Measurements from ENCODE around the gene TEKT3. TPM values are rescaled to one million over a fixed set of nuclear protein-coding genes. Genes with fewer than 3 reads are reported as not detected.

TEKT3 gene
- polyA plus RNA-seq (2013, experiment 1 of 2; ENCODE audit: insufficient read length): not detected
- polyA plus RNA-seq (2013, experiment 2 of 2; ENCODE audit: insufficient read length): not detected

DNA sequence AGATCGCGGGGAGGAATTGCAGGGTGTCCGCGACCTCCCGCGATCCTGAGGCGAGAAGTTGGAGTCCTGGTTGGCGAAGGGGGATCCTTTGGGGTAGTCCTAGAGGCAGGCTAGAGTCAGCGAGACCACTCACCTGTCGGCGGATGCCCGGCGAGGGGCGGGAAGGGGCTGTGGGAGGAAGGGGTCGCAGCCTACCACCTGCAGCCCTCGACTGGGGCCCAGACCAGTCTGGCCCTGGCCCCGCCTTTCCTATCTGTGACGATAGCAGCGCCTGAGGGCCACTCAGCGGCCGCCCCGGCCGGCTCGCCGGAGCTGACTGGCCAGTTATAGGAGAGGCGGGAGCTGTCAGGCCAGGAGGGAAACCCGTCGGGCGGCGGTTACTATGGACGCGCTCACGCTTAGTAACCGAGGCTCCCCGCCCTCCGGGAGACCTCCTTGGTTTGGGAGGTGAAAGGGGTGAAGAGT lies at the start of gene TEKT3:
TSS of gene TEKT3 (minus strand) at position 213 of the 465 bp plus-strand sequence. CDS start 10,012 bp downstream, outside the sequence.
- DNase-seq: peak; percentile 63

DNA sequence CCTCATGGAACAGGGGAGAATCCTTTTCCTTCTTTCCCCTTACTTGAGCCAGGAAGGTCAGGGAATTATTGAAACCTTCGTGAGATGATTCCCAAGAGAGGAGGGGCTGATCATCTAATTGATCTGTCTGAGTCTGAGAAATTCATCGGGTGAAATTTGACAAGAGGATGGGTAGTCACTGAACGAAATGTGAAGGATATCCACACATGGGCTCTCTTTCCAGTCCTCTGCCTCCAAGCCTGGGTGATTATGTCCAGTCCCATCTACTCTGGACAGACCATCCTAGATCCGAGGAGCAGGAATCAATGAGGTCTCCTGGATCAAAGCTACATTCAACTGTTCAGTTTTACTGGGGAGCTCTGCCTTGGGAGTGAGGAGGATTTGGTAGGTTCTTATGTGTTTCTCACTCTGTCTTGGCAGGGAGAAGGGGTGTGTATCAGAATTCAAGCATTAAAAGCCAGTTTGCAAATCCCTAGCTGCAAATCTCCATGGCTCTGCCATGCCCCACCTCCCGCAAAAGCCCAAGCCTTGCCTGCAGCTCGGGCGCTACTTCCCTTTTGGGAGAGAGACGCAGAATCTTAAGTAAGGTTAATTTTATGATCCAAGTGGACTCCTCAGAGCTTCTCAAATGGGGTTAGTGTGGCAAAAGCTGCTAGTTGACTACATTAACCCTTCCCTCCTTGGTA lies 47.1 kb upstream of the TEKT3 start:
- DNase-seq: no peak

DNA sequence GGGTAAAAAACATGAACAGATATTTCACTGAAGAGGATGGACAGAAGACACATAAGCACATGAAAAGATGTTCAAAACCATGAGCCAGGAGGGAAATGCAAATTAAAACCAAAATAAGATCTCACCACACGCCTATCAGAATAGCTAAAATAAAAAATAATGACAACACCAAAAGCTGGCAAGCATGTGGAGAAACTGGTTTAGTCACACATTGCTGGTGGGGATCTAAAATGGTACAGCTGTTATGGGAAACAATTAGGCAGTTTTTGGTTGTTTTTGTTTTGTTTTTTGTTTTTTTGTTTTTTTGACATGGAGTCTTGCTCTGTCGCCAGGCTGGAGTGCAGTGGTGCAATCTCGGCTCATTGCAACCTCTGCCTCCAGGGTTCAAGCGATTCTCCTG lies 44.7 kb upstream of the TEKT3 start:
- DNase-seq: no peak

DNA sequence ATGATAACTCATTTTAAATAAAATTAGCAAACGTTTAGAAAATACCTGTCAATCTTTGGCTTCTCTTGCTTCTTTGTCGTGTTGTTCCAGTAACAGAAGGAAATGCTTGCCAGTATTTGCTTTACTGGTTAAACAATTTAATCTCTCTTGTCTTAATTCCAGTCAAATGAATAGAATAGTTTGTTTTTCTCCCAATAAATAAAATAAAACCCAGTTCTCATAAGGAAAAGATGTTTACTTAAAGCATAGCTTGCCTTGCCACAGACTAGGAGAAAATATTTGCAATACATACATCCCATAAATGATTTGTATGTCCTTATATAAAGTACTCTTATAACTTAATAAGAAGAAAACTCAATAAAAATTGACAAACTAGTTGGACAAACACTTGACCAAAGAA lies 43.9 kb upstream of the TEKT3 start:
- no peak for DNase-seq

DNA sequence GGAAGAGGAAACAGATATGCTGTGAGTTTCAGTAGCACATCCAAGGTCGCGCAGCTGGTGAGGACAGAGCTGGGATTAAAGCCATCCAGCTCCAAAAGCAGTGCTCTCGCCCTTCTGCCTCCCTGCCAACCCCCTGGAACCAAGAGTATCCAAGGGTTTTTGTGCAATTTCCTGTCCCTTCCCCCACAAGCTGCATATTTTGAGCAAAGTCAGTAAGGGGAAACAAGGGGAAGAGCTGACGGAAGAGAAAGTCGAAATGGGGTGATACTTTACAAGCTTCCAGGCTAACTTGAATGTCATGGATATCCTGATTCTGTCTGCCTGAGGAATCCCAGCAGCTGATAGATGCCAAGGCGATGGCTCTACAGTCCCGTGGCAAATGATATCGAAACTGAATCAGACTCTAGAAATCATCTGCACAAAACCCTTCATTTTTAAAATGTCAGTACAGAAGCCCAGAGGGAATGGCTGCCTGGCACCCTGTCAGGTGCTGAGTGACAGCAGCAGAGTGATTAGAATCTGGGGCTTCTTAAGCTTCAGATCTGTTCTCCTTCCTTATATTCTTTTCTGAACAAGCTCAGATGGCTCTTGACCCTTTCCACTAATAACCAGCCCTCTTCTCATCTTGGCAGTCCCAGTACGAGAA lies 42.9 kb upstream of the TEKT3 start:
- DNase-seq: no peak

DNA sequence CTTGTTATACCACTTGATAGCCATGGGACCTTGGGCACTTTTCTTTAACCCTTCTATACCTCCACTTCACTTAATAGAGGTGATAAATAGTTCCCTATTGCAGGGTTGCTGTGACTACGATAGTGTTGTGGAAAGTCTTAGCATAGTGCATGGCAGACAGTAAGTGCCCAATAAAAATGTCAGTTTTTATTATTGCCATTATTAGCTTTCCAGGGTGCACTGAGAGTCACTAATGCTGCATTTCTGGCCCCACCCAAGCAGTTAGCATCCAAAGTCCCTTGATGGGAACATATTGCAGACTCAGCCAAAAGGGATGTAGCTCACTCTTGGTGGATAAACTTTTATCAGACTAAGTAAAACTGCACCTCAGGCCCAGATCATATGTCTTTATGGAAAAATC lies 41.5 kb upstream of the TEKT3 start:
- no peak for DNase-seq

DNA sequence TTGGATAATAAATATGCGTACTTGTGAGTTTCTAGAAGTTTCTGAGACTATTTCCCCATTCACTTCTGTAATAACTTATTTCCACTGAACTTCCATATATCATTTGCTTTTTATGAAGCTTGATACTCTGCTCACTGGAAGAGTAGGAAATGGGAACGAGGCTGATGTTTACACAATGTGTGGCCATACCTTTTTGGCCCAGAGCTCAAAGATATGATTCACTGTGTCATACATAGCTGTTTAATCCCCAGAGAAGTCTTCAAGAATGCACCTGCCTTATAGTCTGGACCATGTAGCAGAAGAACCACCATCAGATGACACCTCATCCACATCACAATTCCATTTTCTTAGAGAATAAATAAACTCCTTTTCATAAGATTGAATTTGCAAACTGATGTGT lies 40.3 kb upstream of the TEKT3 start:
- no peak for DNase-seq

DNA sequence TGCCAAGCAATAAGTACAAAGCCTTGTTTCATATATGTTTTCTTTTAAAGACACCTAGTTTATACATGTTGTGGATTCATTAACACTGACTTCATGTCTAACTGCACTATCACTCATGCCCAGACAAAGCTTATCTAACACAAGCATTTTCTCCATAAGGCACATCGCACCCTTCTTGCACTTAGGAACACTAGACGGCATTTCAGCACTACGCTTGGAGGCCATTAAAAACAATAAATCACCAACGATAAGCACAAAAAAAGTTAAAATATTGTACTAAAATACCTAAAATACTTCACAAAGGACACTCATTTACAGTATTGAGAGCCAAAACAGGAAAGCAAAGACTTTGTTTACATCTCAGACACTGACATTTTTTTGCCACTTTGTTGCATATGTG lies 39.0 kb upstream of the TEKT3 start:
- no peak for DNase-seq

DNA sequence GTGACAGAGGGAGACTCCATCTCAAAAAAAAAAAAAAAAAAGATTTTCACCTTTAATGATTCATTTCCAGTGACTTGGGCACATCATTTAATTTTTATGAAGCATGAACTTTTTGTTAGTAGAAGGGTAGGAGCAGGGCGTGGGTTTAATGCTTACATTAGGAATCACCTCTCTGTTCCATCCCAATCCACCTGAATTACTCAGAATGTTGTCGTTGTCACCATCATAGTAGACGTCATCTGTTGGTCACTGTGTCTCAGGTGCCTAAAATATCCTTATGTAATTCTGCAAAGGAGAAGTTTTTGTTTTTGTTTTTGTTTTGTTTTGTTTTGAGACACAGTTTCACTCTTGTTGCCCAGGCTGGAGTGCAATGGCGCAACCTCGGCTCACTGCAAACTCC lies 38.3 kb upstream of the TEKT3 start:
- no peak for DNase-seq

DNA sequence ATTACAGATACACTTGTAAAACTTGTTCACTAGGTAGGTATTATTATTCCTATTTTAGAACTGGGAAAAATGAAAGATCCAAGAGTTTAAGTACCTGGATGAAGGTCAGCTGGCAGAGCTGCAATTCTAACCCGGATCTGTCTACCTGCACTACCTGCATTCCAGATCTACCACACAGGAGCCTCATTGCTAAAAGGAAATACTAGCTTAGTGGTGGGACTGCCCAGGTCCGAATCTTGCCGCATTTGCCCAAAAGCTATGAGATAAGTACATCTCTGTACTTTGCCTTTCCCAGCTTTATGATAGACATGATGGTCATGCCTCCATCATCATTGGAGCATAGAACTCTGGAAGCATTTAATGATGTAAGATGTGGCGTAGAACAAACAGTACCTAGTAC lies 36.8 kb upstream of the TEKT3 start:
- no peak for DNase-seq

DNA sequence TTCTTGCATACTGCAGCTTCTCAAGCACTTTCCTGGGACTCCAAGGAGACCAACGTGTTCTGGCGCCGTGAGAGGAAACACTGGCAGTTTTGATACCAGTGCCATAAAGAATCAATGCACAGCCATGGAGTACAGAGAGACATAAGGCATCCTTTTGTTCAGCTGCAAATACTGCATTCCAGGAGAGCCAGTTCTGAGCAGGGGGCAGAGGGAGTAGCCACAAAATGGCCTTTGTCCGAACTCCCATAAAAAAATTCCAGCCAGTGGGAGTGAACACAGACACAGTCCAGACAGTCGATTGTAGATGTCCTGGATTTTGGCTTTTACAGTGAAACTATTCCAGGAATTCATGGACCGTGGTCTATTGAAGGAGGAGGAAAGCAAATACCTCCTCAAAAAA lies 36.2 kb upstream of the TEKT3 start:
- DNase-seq: peak; percentile 68

DNA sequence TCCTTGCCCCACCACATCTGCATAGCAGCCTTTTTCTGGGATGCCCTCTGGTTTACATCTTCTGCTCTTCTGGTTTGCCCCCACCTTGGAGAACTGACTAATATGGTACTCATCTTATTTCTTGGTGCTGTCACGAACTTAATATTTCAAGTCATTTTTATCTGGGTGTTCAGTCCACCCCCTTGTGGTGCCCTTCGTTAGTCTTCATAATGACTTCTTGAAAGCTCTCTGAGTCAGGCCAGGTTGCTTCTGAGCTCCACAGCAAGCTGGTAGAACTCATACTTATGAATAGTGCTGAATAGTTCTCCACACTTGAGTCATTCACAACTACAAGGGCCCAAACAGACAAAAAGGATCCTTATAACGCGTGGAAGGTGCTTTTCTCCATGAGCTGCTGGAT lies 35.8 kb upstream of the TEKT3 start:
- peak; percentile 61 for DNase-seq

DNA sequence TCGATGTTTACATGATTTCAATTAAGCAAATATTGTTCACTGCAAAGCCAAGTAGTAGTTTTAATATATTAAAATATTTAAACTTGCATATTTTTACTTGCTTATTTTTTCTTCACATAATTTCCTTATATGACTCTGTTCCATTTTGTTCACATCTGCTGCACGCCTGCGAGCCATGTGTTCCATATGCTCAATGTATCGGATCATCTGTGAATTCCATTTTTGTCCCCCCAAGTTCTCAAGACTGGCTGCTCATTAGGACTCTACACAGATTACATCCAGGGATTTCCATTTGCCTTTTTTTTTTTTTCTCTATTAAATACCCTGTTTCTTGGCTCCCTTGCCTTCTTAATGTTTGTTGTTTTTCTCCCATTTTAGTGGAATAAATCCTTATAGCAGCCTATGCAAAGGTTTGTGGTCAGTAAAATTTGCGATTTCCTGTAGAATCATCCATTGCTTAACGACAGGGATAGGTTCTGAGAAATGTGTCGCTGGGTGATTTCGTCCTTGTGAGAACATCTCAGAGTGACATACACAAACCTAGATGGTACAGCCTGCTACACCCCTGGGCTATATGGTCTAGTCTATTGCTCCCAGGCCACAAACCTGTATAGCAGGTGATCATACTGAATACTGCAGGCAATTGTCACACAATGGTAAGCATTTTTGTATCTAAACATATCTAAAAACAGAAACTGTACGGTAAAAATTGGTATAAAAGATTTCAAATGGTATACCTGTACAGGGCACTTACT lies 30.2 kb upstream of the TEKT3 start:
- DNase-seq: no peak

DNA sequence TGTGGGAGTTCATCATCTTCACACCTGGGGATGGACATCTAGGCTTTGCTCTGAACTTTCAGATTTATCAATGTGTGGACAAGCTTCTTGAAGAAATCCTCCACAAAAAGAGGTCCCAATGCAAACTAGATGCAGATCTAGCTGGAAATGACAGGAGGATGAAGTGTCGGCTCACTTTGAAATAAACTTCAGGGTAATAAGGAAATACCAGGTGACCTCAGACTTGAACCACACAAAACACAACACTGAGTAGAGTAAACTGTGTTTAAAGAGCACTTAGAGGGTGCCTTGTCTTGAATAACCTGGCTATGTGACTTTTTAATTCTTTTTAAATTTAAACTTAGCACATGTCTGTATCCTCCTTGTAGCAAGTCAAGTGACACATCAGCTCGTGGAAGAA lies 27.2 kb upstream of the TEKT3 start:
- DNase-seq: no peak

DNA sequence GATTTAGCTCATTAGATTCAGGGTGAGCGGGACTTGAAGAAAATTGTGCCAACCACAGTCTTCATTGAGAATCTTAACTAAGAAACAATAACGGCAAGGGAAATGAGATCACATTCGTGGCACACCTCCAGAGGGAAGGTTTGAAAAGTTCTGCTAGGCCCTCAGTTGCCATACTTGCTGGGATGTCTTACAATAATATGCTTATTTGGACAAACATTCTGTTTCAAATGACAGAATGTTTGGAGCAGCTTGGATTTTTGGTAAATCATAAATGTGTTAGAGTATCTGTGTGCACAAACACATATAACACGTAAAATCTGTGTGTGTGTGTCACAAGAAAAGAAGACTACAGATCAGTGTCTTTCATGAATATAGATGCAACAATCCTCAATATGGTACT lies 24.6 kb upstream of the TEKT3 start:
- DNase-seq: no peak

DNA sequence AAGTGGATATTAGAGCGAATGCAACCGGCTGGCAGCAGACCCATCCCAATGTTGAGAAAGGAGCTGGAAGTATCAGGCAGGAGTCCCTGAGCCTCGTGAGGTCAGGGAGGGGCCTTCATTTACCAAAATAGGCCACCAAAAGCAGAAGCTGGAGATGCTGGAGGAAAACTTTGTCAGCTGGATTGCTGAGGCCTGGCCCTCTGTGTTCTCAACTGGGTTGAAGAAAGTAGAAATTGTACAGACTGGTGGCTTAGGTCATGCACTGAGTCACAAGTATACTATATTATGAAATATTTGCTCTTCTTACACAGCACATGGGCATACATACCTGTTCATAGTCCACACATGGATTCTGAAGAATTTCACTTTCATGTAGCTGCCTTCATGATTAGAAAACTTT lies 23.2 kb upstream of the TEKT3 start:
- no peak for DNase-seq

DNA sequence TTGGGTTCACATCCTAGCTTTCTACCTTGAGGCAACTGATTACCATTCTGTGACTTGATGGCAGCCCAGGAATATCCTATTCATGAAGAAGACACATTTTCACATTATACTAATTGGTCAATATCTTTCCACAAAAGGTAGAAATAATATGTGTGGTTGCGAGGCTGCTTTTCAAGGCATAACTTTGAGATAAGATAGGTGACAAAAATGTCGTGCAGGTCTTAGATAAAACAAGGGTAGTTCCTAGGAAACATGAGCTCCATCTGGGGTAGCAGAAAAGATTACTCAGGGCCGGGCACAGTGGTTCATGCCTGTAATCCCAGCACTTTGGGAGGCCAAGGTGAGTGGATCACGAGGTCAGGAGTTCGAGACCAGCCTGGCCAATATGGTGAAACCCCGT lies 22.3 kb upstream of the TEKT3 start:
- DNase-seq: no peak

DNA sequence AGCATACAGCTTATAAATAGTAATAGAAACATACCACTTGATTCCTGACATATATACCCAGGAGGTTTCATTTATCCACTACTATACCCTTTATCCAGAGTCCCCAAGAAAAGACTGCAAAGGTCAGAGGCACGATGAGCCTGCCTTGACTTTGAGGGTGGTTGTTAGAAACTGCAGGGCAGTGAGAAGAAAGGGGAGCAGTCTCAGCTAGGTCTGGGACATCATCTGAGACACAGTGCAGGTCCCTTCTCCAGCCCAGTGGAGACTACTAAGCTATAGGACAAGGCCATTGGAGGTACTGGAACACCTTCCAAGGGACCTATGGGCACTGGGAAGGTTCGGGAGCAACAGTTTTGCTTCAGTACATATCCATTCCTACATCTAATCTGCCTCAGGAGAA lies 20.2 kb upstream of the TEKT3 start:
- DNase-seq: no peak

DNA sequence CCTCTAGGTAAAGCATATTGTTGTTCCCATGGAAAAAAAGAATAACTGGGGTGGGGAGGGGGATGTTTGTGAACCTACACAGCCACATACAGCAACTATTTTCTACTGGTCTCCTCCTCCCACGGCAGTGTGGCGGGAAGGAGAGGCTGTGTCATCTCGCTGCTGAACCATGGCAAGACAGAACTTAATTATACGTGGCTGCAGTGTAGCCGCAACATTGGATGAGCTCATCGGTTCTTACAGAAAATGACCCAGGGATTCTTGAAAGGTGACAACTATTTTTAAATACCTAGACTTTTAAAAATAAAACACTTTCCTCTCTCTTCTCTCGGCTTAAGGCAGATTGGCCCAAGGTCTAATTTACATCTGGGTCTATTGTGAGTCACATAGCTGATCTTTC lies 19.8 kb upstream of the TEKT3 start:
- no peak for DNase-seq

DNA sequence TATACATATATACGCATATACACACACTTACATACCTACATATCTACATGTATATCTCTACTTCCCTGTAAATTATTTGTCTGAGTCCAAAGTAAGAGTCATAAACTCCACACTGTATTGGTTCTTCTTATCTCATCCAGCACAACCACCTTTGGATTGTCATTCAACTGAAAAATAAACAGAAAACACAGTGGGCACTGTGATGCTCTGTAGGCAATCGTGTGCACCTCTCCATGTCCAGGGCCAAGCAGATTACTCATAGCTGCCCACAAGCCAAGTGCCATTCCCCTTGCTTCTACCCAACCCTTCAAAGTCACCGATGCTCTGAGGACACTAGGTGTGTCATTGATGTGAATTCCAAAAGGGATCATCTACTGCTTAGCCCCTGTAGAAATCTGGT lies 12.9 kb upstream of the TEKT3 start:
- DNase-seq: no peak

DNA sequence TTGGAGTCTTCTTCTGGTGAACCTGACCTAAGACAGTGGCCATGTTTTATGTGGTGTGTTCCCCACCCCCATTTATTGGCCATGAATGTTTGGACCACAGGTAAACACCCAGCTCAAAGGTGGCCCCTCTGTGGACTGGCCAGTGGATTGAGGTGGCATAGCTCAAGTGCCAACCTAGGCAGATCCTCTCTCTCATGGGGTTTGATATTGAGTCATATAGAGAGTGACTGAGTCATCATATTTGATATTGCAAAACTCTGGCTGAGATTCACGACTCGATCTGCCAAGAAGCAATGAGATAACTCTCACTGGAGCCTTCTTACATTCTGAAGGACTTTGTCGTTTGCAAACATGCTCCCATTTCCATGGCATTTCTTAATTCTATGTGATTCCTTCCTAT lies 10.5 kb upstream of the TEKT3 start:
- peak; percentile 78 for DNase-seq

DNA sequence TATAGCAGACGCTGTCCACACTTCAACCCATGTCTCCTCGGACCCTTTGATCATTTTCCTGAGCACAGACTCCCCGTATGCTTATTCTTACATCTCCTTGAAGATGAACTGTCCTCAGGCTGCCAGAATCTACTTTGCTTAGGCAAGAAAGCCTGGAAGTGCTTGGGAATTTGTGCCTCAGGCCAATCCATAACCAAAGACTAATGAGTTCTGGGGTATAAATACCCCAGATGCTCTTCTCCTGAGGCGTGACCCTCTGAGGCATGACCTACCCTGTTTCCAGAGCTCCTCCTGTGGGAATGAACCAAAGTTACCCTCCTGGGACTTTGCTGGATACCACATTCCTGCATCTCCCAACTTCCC lies 10.1 kb upstream of the TEKT3 start:
- DNase-seq: peak; percentile 18

DNA sequence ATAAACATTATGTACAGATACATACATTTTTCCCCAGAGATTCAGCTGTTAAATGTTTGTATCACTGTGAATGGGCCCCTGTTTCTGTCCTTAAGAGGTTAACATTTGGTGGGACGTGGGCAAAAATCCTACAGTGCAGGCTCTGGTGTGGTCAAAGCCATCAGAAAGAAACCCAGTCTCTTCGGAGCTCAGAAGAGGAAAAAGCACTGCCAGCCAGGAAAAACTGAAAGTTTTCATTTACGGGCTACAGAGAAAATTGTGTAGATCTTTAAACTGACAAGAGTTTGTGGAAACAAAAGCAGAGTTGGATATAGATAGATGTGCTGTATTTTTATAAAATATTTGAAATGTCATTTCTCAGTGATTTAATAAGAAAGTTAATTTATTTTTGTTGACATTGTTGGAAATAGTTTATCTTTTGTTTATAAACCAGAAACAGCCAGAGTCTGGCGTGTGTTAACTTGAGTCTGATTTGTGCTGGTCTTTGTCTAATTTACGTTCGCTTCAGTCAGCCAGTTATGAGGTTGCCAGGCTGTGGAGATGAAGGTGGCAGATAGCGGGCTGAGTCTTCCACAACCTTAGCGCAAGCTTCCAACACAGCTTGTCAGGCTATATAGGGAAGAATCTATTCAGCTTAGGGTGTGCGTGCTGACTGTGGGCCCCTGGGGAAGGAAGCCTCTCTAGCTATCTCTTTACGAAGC lies 9.5 kb upstream of the TEKT3 start:
- DNase-seq: no peak
